Transverse colon (tissue), 4 donors: ENCODE measurements around the gene SLC29A3. TPM values are rescaled to one million over a fixed set of nuclear protein-coding genes. Genes with fewer than 3 reads are reported as not detected.
A peak's percentile ranks its signal among the peaks of the same experiment; 100 is the strongest.

Experiments used
- DNase-seq: peaks from one replicate; pipeline ENCODE4 v3.0.0-alpha.2; 2019
- H3K27ac ChIP-seq, 4 donors: fragments of 200-600 bp; sonication (generic); 2 replicates each; pipeline ENCODE4 v1.5.1; 2016 to 2018; ENCODE audit warnings: inconsistent platforms in 4 of 4
- H3K27me3 ChIP-seq: fragments of 200-600 bp; sonication (generic); 2 replicates; pipeline ENCODE4 v1.5.1; 2017; ENCODE audit warnings: inconsistent platforms
- H3K36me3 ChIP-seq, 4 donors: fragments of 200-600 bp; sonication (generic); 2 replicates each; pipeline ENCODE4 v1.5.1; 2017 to 2019; ENCODE audit warnings: inconsistent platforms in 4 of 4
- H3K4me1 ChIP-seq, 4 donors: fragments of 200-600 bp; sonication (generic); 2 replicates each; pipeline ENCODE4 v1.5.1; 2017 to 2020; ENCODE audit warnings: inconsistent platforms in 4 of 4
- H3K4me3 ChIP-seq, 4 donors: fragments of 200-600 bp; sonication (generic); 1 replicate in 1 of 4; 2 replicates in 3 of 4; pipeline versions ENCODE4 v1.5.1 to v1.6.1; 2017 to 2019; ENCODE audit warnings: inconsistent platforms in 4 of 4
- H3K9me3 ChIP-seq, 2 donors: fragments of 200-600 bp; sonication (generic); 2 replicates each; pipeline ENCODE4 v1.5.1; 2017 to 2019; ENCODE audit warnings: inconsistent platforms in 2 of 2
- EP300 ChIP-seq: sonication (generic); formaldehyde crosslinking; IDR thresholded peaks from one replicate; pipeline ENCODE4 v1.6.1; 2017; ENCODE audit warnings: antibody characterized with exemption, low read depth
- POLR2A ChIP-seq: fragments of 450-650 bp; IDR thresholded peaks from one replicate; pipeline ENCODE4 v1.6.1; 2016; ENCODE audit warnings: antibody characterized with exemption, mild to moderate bottlenecking, moderate library complexity
- POLR2AphosphoS5 ChIP-seq, 3 donors: sonication (generic); formaldehyde crosslinking; IDR thresholded peaks; one replicate each; pipeline ENCODE4 v1.6.1; 2016; ENCODE audit warnings: antibody characterized with exemption in 3 of 3
- WGBS, 2 donors: methylation state at CpG; one replicate each; pipeline ENCODE4 v1.1.5; 2018; ENCODE audit warnings: low coverage in 1 of 2; 5-methylcytosine and 5-hydroxymethylcytosine counted together
- in situ Hi-C, 4 donors: fragments of 200-750 bp; cut with MboI; loops; one replicate each; pipeline versions ENCODE4 v1.15.0 to v1.15.1; 2017; ENCODE audit warnings: low sequenced_read_pairs in 3 of 4, low pct_ligation_motif_present in 1 of 4, low pct_unique_long_range_greater_than_20kb in 1 of 4
- intact Hi-C: fragments of 100-400 bp; cut with DNase I; formaldehyde crosslinking; loops from one replicate; pipeline ENCODE4 v1.15.1; 2023; ENCODE audit warnings: low total_unique reads
- total RNA-seq, 4 donors: library from RNA; depleted of rRNA; stranded (reverse); fragments of >200 nt; gene quantifications; one replicate each; pipeline ENCODE4 v1.1.0, GENCODE V29; 2016
- TF ChIP-seq, protein P1 (sequence below), 5 experiments: fragments of 200-600 bp in 3 of 5; fragments of 450-650 bp in 2 of 5; sonication (generic) in 3 of 5; IDR thresholded peaks; 1 replicate in 2 of 5; 2 replicates in 3 of 5; pipeline ENCODE4 v1.5.1; 2016 to 2017; ENCODE audit warnings: antibody characterized with exemption in 5 of 5, inconsistent platforms in 3 of 5, mild to moderate bottlenecking in 2 of 5, moderate library complexity in 1 of 5

Gene SLC29A3
- total RNA-seq, 4 donors from 2014 or later, result 0.75 to 6.4 (median 3.4) TPM

DNA sequence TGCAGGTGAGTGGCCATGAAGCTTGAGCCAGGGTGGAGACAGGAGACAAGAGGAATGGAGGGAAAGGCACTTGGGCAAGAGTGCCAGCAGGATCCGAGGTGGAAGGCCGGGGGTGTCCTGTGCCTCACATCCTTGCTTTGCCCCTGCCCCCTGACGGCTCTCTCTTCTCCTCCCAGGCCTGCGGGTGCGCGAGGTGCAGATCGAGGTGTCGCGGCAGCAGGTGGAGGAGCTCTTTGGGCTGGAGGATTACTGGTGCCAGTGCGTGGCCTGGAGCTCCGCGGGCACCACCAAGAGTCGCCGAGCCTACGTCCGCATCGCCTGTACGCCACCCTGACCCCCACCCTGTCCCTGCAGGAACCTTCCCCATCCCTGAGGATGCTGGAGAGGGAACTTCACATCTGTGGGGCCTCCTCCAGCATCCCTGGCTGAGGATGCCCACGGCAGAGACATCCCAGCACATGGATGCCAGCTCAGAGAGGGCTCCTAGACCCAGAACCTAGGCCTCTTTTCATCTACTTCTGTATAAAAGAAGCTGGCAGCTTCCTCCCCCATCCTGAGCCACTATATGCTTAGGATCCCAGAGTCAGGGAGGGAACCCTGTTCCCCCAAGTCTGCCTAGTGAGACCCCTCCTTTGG lies 34.4 kb upstream of the SLC29A3 start:
- Histone ChIP-seq H3K4me1 (no peaks in the 10 kb centered on the region), H3K36me3 (no peaks in the 10 kb centered on the region), H3K27me3 (no peaks in the 10 kb centered on the region), H3K9me3 (no peaks in the 10 kb centered on the region), H3K27ac (no peak overlapping the region), H3K4me3 (no peak overlapping the region)
- DNase-seq, result no peak
- 89% methylated on average over 19 of the region's 19 CpGs; no CpG with 5 or more reads in 1 of the 2 donors for WGBS, 2 donors
- in situ Hi-C loops, result loop anchor here in 3 of 4 donors (10.0 kb wide), 2 partner anchors 350 to 360 kb away; no protein-coding TSS in a partner anchor
- TF ChIP-seq POLR2A (no peak), POLR2AphosphoS5 (IDR thresholded peaks at IDR 0.05) (no peak), EP300 (no peak)
- TF ChIP-seq, protein P1, sequence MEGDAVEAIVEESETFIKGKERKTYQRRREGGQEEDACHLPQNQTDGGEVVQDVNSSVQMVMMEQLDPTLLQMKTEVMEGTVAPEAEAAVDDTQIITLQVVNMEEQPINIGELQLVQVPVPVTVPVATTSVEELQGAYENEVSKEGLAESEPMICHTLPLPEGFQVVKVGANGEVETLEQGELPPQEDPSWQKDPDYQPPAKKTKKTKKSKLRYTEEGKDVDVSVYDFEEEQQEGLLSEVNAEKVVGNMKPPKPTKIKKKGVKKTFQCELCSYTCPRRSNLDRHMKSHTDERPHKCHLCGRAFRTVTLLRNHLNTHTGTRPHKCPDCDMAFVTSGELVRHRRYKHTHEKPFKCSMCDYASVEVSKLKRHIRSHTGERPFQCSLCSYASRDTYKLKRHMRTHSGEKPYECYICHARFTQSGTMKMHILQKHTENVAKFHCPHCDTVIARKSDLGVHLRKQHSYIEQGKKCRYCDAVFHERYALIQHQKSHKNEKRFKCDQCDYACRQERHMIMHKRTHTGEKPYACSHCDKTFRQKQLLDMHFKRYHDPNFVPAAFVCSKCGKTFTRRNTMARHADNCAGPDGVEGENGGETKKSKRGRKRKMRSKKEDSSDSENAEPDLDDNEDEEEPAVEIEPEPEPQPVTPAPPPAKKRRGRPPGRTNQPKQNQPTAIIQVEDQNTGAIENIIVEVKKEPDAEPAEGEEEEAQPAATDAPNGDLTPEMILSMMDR (IDR thresholded peaks at IDR 0.05), result no peak
- intact Hi-C loops, result loop anchor here (5.0 kb wide), 1 partner anchor 357 kb away; no protein-coding TSS in a partner anchor

DNA sequence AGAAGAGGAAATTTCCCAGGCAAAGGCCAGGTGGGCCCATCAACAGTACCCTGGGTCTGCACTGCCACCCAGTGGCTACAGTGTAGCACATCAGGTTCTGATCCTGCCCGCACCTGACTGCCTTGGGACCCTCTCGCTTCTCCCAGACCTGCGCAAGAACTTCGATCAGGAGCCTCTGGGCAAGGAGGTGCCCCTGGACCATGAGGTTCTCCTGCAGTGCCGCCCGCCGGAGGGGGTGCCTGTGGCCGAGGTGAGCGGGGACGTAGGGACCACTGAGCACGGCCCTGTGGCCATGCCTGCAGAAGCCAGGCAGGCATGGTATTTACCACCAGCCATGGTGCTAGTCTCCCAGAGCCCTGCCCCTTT lies 33.9 kb upstream of the SLC29A3 start:
- Histone ChIP-seq H3K4me1 (no peaks in the 10 kb centered on the region), H3K9me3 (no peaks in the 10 kb centered on the region), H3K4me3 (no peak overlapping the region), H3K27ac (no peak overlapping the region), H3K36me3 (no peaks in the 10 kb centered on the region), H3K27me3 (no peaks in the 10 kb centered on the region)
- 4 to 51% methylated on average over 4 to 10 of the region's 11 CpGs for WGBS, 2 donors
- in situ Hi-C loops (loop anchor here in 3 of 4 donors (10.0 kb wide), 2 partner anchors 350 to 360 kb away; no protein-coding TSS in a partner anchor), intact Hi-C loops (loop anchor here (5.0 kb wide), 1 partner anchor 358 kb away; no protein-coding TSS in a partner anchor)
- DNase-seq, result peak; percentile 39
- TF ChIP-seq, protein P1 (IDR thresholded peaks at IDR 0.05), result peak; percentile 61 to 76 (median 69)
- TF ChIP-seq POLR2AphosphoS5 (IDR thresholded peaks at IDR 0.05) (no peak), POLR2A (no peak), EP300 (no peak)

DNA sequence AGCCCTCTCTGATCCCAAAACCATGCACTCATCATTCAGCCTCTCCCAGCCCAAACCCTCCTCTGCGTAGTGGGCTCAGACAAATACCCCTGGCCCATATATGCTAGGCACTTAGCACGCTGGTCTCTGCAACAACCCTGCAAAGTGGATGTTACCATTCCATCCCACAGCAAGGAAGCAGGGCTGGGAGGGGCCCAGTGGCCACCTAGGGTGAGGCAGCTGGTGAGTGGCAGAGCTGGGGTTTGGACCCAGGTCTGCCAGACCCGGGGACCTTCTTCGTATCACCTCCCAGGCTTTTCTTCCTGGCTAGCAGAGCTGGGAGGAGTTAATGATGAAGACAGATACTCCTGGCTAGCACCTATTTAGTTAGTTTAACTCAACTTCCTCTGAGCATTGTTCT lies 33.1 kb upstream of the SLC29A3 start:
- no peaks in the 10 kb centered on the region for H3K36me3 ChIP-seq
- DNase-seq, result no peak
- 60% methylated on average over 4 of the region's 4 CpGs; no CpG with 5 or more reads in 1 of the 2 donors for WGBS, 2 donors
- H3K4me1 ChIP-seq, result no peaks in the 10 kb centered on the region
- in situ Hi-C loops, result loop anchor here in 3 of 4 donors (10.0 kb wide), 2 partner anchors 351 to 361 kb away; no protein-coding TSS in a partner anchor
- H3K9me3 ChIP-seq, result no peaks in the 10 kb centered on the region
- TF ChIP-seq, protein P1 (IDR thresholded peaks at IDR 0.05), result no peak
- TF ChIP-seq POLR2A, result no peak
- no peak for TF ChIP-seq EP300
- no peak for TF ChIP-seq POLR2AphosphoS5 (IDR thresholded peaks at IDR 0.05)
- no peak overlapping the region for H3K4me3 ChIP-seq
- H3K27ac ChIP-seq, result no peak overlapping the region
- no peaks in the 10 kb centered on the region for H3K27me3 ChIP-seq
- intact Hi-C loops, result loop anchor here (5.0 kb wide), 1 partner anchor 359 kb away; no protein-coding TSS in a partner anchor

DNA sequence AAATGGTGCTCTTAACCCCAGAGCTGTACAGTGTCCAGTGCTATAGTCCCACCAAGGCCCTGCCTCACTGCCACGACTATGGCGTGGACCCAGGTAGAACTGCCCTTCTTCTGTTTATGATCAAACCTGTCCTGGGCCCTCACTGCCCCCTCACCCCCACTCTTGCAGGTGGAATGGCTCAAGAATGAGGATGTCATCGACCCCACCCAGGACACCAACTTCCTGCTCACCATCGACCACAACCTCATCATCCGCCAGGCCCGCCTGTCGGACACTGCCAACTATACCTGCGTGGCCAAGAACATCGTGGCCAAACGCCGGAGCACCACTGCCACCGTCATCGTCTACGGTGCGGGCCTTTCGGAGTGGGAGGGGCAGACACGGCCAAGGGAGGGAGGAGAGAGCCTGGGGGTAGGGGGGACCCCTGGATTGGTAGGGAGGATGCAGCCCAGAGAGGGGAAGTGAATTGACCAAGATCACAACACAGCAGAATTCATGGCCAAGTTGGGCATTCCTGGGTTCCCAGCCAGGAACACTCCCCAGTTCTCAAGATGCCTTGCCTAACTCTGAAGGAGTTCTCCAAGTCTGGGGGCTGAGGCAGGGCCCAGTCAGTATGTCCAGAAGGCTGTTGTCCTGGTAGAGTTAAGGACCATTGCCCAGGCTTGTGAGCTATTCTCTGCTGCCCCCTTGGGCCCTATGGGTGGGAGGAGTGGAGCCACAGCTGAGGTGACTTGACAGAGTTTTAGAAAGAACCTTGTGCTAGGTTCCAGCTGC lies 32.4 kb upstream of the SLC29A3 start:
- no peak for TF ChIP-seq EP300
- Histone ChIP-seq H3K27ac (no peak overlapping the region), H3K4me3 (no peak overlapping the region), H3K4me1 (no peaks in the 10 kb centered on the region), H3K27me3 (no peaks in the 10 kb centered on the region), H3K9me3 (no peaks in the 10 kb centered on the region), H3K36me3 (no peaks in the 10 kb centered on the region)
- intact Hi-C loops (loop anchor here (5.0 kb wide), 1 partner anchor 359 kb away; no protein-coding TSS in a partner anchor), in situ Hi-C loops (loop anchor here in 3 of 4 donors (10.0 kb wide), 2 partner anchors 352 to 362 kb away; no protein-coding TSS in a partner anchor)
- no peak for DNase-seq
- WGBS, 2 donors, result 91 to 100% methylated on average over 2 to 17 of the region's 17 CpGs
